Neural progenitor cell (in vitro differentiated cells): Measurements from ENCODE around the gene OR2T10. TPM values are rescaled to one million over a fixed set of nuclear protein-coding genes. Genes with fewer than 3 reads are reported as not detected.

Source experiments
- DNase-seq: peaks from one replicate; pipeline ENCODE4 v3.0.0-alpha.2; 2016; ENCODE audit warnings: low spot score
- H2AFZ ChIP-seq: fragments of 200-600 bp; sonication (generic); replicated peaks from 2 replicates; pipeline ENCODE4 v1.6.1; 2016; ENCODE audit warnings: antibody characterized with exemption
- H3F3A ChIP-seq: fragments of 200-600 bp; sonication (generic); 2 replicates; pipeline ENCODE4 v1.6.1; 2016; ENCODE audit warnings: antibody characterized with exemption, low read depth
- H3K27ac ChIP-seq: fragments of 200-600 bp; sonication (generic); 2 replicates; pipeline ENCODE4 v1.5.1; 2016; ENCODE audit warnings: mild to moderate bottlenecking
- H3K27me3 ChIP-seq: fragments of 200-600 bp; sonication (generic); 2 replicates; pipeline ENCODE4 v1.6.1; 2016; ENCODE audit warnings: mild to moderate bottlenecking, moderate library complexity
- H3K36me3 ChIP-seq: fragments of 200-600 bp; sonication (generic); 2 replicates; pipeline ENCODE4 v1.5.1; 2016
- H3K4me1 ChIP-seq: fragments of 200-600 bp; sonication (generic); 2 replicates; pipeline ENCODE4 v1.6.1; 2016; ENCODE audit warnings: mixed run types
- H3K4me2 ChIP-seq: fragments of 200-600 bp; sonication (generic); 2 replicates; pipeline ENCODE4 v1.6.1; 2016
- H3K4me3 ChIP-seq: fragments of 200-600 bp; sonication (generic); 2 replicates; pipeline ENCODE4 v1.5.1; 2016
- H3K79me2 ChIP-seq: fragments of 200-600 bp; sonication (generic); 2 replicates; pipeline ENCODE4 v1.6.1; 2016; ENCODE audit warnings: low read depth
- H3K9ac ChIP-seq: fragments of 200-600 bp; sonication (generic); 2 replicates; pipeline ENCODE4 v1.6.1; 2016
- H3K9me3 ChIP-seq: fragments of 200-600 bp; sonication (generic); 2 replicates; pipeline ENCODE4 v1.5.1; 2016; ENCODE audit warnings: low read depth
- H4K20me1 ChIP-seq: fragments of 200-600 bp; sonication (generic); 2 replicates; pipeline ENCODE4 v1.6.1; 2016; ENCODE audit warnings: low read depth
- H3K27ac Mint-ChIP-seq: 3 replicates; pipeline ENCODE4 v1.8.0; 2021; ENCODE audit warnings: mixed read lengths
- H3K27me3 Mint-ChIP-seq: 2 replicates; pipeline ENCODE4 v1.8.0; 2022; ENCODE audit warnings: low read depth, mild to moderate bottlenecking, inconsistent platforms, moderate library complexity, mixed read lengths; ENCODE audit not compliant: insufficient read depth
- H3K36me3 Mint-ChIP-seq: 3 replicates; pipeline ENCODE4 v1.8.0; 2021; ENCODE audit warnings: mixed read lengths
- H3K4me1 Mint-ChIP-seq: 3 replicates; pipeline ENCODE4 v1.8.0; 2021; ENCODE audit warnings: mixed read lengths
- H3K4me3 Mint-ChIP-seq: 3 replicates; pipeline ENCODE4 v1.8.0; 2021; ENCODE audit warnings: mild to moderate bottlenecking, moderate library complexity, mixed read lengths
- H3K9me3 Mint-ChIP-seq: 3 replicates; pipeline ENCODE4 v1.8.0; 2020; ENCODE audit warnings: mixed read lengths
- CTCF ChIP-seq: fragments of 200-600 bp; sonication (generic); IDR thresholded peaks from 2 replicates; pipeline ENCODE4 v1.5.1; 2017; ENCODE audit warnings: antibody characterized with exemption, mild to moderate bottlenecking
- EZH2 ChIP-seq: fragments of 200-600 bp; sonication (generic); IDR thresholded peaks from 2 replicates; pipeline ENCODE4 v1.6.1; 2017; ENCODE audit warnings: antibody characterized with exemption, mild to moderate bottlenecking, moderate library complexity
- EZH2phosphoT487 ChIP-seq: fragments of 200-600 bp; sonication (generic); IDR thresholded peaks from 2 replicates; pipeline ENCODE4 v1.6.1; 2017; ENCODE audit warnings: antibody characterized with exemption
- total RNA-seq: library from RNA; depleted of rRNA; stranded (reverse); fragments of >200 nt; gene quantifications from 2 replicates; pipeline ENCODE4 v1.2.3, GENCODE V29; 2015; ENCODE audit warnings: low replicate concordance

Gene OR2T10
- total RNA-seq, 1 donor from 2014 or later: not detected

DNA sequence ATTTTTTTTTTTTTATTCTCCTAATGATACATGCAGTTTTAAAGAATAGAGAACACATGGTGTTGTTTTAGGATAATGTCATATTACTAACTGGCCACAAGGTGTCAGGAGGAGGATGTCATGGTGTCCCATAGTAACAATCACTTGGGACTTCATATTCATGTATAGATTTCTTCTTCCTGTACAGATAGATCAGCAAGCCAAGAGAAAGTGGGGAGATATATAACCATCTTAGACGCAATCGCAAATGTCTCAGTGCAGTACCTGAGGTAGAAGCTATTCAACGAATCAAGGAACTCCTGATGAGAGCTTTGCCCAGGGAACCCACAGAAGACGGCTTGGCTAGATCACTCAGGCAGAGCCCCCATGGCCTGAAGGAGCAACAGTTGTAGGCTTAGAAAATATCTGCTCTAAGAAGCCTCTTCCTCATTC lies 25.1 kb upstream of the OR2T10 start:
- Mint-ChIP-seq H3K36me3 (no peaks in the 10 kb centered on the region), H3K4me3 (no peak overlapping the region), H3K27me3 (no peaks in the 10 kb centered on the region), H3K9me3 (no peaks in the 10 kb centered on the region), H3K4me1 (no peaks in the 10 kb centered on the region), H3K27ac (no peak overlapping the region)
- Histone ChIP-seq H3F3A (no peaks in the 10 kb centered on the region), H3K27me3 (no peaks in the 10 kb centered on the region), H3K9me3 (peaks cover 13% of the 10 kb centered on the region), H4K20me1 (no peaks in the 10 kb centered on the region), H3K79me2 (no peaks in the 10 kb centered on the region), H3K4me2 (no peak overlapping the region), H3K27ac (no peak overlapping the region), H2AFZ (no peak overlapping the region), H3K4me3 (no peak overlapping the region), H3K9ac (no peak overlapping the region), H3K4me1 (no peaks in the 10 kb centered on the region), H3K36me3 (no peaks in the 10 kb centered on the region)
- DNase-seq: no peak
- TF ChIP-seq EZH2 (no peak), CTCF (peak; percentile 29)

GRCh38 chr1:248621770-248622169 lies 24.3 kb upstream of the OR2T10 start:
- peaks cover 13% of the 10 kb centered on the region for H3K9me3 ChIP-seq
- H3K4me3 ChIP-seq: no peak overlapping the region
- H3K4me1 ChIP-seq: no peaks in the 10 kb centered on the region
- H3K79me2 ChIP-seq: no peaks in the 10 kb centered on the region
- no peaks in the 10 kb centered on the region for H3F3A ChIP-seq
- no peak overlapping the region for H3K27ac ChIP-seq
- no peaks in the 10 kb centered on the region for H3K27me3 Mint-ChIP-seq
- H3K27me3 ChIP-seq: no peaks in the 10 kb centered on the region
- H3K9me3 Mint-ChIP-seq: no peaks in the 10 kb centered on the region
- H3K9ac ChIP-seq: no peak overlapping the region
- H3K36me3 Mint-ChIP-seq: no peaks in the 10 kb centered on the region
- H3K4me2 ChIP-seq: no peak overlapping the region
- no peak for DNase-seq
- H2AFZ ChIP-seq: no peak overlapping the region
- H3K36me3 ChIP-seq: no peaks in the 10 kb centered on the region
- TF ChIP-seq EZH2phosphoT487: no peak
- no peak for TF ChIP-seq CTCF
- no peak for TF ChIP-seq EZH2
- no peak overlapping the region for H3K4me3 Mint-ChIP-seq
- no peaks in the 10 kb centered on the region for H3K4me1 Mint-ChIP-seq
- no peaks in the 10 kb centered on the region for H4K20me1 ChIP-seq
- H3K27ac Mint-ChIP-seq: no peak overlapping the region

DNA sequence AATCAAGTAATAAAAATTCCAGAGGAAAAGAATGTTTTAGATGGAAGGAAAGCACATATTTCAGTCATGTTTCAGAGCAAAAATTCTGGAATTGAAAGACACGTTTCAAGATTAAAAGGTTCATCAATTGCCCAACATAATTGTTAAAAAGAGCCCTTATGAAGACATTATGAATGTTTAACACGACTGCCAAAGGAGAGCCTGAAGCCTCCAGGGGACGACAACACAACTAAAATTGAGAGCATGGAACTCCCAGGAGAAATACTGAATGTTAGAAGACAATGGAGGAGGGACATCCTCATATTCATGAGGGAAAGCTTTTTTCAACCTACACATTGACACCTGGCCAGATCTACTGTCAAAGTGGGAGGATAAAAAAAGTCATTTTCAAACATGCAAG lies 21.4 kb upstream of the OR2T10 start:
- TF ChIP-seq EZH2phosphoT487 (no peak), EZH2 (no peak), CTCF (peak; percentile 24)
- Histone ChIP-seq H3K79me2 (no peaks in the 10 kb centered on the region), H3K4me3 (no peak overlapping the region), H3K9me3 (peaks cover 4% of the 10 kb centered on the region), H3K27me3 (no peaks in the 10 kb centered on the region), H3K36me3 (no peaks in the 10 kb centered on the region), H3K9ac (no peak overlapping the region), H2AFZ (no peak overlapping the region), H4K20me1 (no peaks in the 10 kb centered on the region), H3K4me2 (no peak overlapping the region), H3K27ac (no peak overlapping the region), H3F3A (no peaks in the 10 kb centered on the region), H3K4me1 (no peaks in the 10 kb centered on the region)
- peaks cover 17% of the 10 kb centered on the region for H3K9me3 Mint-ChIP-seq
- no peak for DNase-seq
- no peaks in the 10 kb centered on the region for H3K4me1 Mint-ChIP-seq
- no peak overlapping the region for H3K27ac Mint-ChIP-seq
- no peak overlapping the region for H3K4me3 Mint-ChIP-seq
- no peaks in the 10 kb centered on the region for H3K27me3 Mint-ChIP-seq
- no peaks in the 10 kb centered on the region for H3K36me3 Mint-ChIP-seq

GRCh38 chr1:248618119-248618518 lies 20.6 kb upstream of the OR2T10 start:
- H3K36me3 Mint-ChIP-seq: no peaks in the 10 kb centered on the region
- no peak overlapping the region for H3K4me3 Mint-ChIP-seq
- H3K36me3 ChIP-seq: no peaks in the 10 kb centered on the region
- H3K9ac ChIP-seq: no peak overlapping the region
- H3K4me1 Mint-ChIP-seq: no peaks in the 10 kb centered on the region
- no peaks in the 10 kb centered on the region for H3K4me1 ChIP-seq
- H3K27ac ChIP-seq: no peak overlapping the region
- no peak overlapping the region for H3K4me3 ChIP-seq
- H2AFZ ChIP-seq: no peak overlapping the region
- H3K9me3 ChIP-seq: peaks cover 4% of the 10 kb centered on the region
- no peak overlapping the region for H3K4me2 ChIP-seq
- no peak for DNase-seq
- no peaks in the 10 kb centered on the region for H3K79me2 ChIP-seq
- no peaks in the 10 kb centered on the region for H3F3A ChIP-seq
- no peak overlapping the region for H3K27ac Mint-ChIP-seq
- no peaks in the 10 kb centered on the region for H3K27me3 ChIP-seq
- no peaks in the 10 kb centered on the region for H3K27me3 Mint-ChIP-seq
- TF ChIP-seq EZH2phosphoT487 (no peak), EZH2 (no peak), CTCF (no peak)
- H3K9me3 Mint-ChIP-seq: peaks cover 17% of the 10 kb centered on the region
- H4K20me1 ChIP-seq: no peaks in the 10 kb centered on the region
